NCI-H2107 treated with DMSO at 0.1 percent for 48 hours (cell line): ENCODE results near the gene KIFC3.
"Not testable (repeated sequence)": the region's sequence is repeated elsewhere in the genome, so short reads cannot be mapped to it uniquely, and the experiment has no call there.

ENCODE experiments used
- DNase-seq: peaks from one replicate; lab custom pipeline; 2025; ENCODE audit not compliant: unreplicated experiment; lab: John Stamatoyannopoulos, UW

KIFC3 gene

DNA sequence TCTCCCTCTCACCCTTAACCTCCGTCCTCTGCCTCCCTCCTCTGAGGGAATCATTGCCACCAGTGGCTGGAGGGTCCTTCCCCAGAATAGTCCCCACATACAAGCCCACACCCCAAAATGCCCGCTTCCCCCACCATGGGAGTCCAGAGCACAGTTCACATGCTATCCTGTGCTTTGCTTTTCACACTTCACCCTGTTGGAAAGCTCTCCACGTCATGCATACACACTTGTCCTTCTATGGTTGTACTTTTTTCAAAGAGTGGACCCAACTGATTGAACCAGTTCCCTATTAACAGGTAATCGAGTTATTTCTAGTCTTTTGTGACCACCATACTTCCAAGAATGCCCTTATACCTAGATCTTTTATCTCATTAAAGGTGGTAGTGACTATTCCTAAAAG is 23.8 kb upstream of the KIFC3 start:
- DNase-seq = no peak

DNA sequence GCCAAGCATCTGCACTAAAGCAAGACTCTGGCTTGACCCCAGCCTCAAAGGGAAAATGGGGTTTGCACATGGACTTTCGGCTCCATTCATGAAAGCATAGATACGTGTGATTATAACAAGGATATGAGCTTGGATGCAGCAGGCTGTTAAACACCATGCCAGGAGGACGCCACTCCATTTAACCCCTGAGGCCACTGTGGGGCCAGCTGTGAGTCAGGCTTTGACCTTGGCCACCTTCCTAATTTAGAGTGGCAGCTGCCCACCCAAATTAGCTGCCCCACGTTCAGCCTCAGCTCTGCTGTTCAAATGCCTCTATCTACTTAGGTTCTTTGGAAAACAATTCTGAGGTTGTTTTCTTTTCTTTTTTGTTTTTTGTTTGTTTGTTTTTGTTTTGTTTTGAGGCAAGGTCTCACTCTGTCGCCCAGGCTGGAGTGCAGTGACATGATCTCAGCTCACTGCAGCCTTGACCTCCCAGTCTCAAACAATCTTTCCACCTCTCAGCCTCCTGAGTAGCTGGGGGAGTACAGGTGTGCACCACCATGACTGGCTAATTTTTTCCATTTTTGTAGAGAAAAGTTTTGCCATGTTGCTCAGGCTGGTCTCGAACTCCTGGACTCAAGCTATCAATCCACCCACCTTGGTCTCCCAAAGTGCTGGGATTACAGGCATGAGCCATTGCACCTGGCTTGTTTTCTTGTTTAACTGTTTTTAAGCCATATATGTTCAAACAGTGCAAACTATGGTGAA is 23.2 kb upstream of the KIFC3 start:
- no peak for DNase-seq

DNA sequence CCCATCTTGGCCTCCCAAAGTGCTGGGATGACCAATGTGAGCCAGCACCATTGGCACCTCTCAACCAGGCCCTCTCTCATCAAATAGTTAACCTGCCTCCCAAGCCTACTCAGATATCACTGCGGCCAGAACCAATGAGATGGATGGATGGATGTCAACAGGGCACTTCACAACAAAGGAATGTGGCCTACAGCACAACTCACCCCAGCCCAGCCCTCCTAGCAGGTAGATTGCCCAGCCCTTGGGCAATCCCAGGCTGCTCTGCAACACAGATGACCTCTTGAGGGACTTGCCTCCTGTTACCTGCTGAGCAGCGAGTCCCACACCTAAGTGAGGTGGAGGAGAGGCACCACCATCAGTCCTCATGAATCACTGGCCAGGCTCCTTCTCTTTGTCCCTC is 22.6 kb upstream of the KIFC3 start:
- no peak for DNase-seq

DNA sequence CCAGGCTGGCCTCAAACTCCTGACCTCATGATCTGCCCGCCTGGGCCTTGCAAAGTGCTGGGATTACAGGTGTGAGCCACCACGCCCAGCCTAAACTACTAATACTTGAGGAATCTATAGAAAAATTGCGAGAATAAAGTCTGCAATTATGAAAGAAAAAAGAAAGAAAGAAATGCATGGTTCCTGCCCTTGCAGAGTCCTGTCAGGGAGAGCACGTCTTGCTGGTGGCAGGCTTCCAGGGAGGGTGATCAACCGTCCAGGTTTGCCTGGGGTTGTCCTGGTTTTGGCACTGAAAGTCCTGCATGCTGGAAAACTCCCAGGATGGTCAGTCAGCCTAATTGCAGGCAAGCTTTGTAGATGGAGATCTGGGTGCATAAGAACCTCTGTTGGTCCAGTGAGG is 21.5 kb upstream of the KIFC3 start:
- no peak for DNase-seq

DNA sequence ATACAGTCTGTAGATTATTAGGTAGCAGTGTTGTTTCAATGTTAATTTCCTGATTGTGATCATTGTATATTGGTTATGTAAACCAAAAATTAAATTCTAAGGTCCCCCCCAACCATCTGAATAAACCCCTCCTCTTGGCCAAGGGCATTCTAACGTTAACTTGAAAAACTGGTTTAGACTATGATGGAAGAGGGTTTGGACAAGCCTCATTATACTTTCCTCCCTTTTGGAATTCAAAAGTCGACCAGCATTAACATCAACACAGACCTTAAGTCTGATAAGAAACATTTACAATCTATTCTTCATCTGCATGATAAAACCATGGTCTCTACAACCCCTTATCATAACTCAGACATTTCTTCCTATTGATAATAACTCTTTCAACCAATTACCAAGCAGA is 20.6 kb upstream of the KIFC3 start:
- no peak for DNase-seq

DNA sequence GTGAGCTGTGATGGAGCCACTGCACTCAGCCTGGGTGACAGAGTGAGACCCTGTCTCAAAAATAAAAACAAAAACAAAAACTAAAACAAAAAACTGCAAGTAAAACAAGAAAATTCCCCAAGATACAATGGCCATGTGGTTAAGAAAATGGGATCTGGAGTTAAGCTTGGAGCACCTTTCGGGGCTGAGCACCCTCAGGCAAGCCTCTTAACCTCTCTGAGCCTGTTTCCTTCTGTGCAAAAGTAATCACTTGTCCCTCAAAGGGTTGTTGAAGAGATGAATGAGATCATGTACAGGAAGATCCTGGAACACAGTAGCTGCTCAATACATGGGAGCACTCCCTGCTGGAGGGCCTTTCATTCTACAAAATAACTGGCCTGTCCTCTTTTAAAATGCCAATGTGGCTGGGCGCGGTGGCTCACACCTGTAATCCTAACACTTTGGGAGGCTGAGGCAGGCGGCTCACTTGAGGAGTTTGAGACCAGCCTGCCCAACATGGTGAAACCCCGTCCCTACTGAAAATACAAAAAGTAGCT is 19.8 kb upstream of the KIFC3 start:
- no peak for DNase-seq

DNA sequence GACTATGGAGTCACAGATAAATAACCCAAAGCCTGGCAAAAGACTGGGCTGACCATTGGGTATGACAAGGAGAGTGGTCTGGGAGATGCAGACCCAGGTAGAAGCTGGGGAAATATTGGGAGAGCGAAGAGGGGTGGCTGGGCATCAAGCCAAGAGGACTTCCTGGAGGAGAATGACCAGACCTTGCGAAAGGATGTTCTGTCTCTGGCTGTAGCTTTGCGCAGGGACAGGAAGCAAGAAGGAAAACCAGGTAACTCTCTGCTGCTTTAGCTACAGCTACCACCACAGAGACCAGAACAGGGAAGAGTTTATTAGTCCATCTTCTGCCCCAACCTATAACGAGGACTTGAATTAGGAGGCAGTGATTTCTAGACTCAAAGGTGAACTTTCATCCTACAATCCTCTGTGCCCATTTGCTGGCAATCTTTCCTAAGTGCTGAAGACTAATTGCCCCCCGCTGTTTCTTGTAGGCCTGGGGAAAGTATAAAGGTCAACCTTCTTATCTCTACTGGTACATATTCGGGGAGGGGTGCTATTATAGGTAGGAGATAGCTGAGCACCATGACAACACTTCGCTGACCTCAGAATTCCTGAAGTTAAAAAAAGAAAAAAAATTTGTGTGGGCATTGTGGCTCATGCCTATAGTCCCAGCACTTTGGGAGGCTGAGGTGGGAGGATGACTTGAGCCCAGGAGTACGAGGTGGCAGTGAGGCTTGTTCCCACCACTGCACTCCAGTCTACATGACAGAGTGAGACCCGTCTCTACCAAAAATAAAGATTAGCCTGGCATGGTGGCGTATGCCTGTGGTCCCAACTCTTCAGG is 19.1 kb upstream of the KIFC3 start:
- DNase-seq = no peak

DNA sequence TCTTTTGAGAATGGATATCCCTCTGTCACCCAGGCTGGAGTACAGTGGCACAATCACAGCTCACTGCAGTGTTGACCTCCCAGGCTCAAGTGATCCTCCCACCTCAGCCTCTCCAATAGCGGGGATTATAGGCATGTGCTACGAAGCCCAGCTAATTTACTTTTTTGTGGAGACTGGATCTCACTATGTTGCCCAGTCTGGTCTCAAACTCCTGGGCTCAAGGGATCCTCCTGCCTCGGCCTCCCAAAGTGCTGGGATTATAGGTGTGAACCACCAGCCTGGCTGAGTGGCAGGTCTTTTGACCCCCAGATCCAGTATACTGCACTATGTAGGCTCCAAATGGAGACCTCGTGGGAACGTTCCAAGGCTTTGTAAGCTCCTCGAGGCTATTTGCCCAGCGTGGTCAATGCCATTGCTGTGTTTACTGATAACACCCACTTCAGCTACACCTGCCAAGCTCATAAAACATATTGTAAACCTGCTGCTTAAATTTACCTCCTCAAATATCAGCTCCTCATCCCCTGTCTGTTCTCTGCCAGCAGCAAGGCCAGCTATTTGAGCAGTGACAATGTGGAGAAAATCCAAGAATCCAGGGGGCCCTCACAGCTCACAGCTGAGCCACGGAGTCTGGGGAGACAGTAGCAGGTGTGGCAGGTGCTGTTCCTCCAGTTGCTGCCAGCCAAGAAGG is 16.2 kb upstream of the KIFC3 start:
- peak; percentile 84 for DNase-seq

DNA sequence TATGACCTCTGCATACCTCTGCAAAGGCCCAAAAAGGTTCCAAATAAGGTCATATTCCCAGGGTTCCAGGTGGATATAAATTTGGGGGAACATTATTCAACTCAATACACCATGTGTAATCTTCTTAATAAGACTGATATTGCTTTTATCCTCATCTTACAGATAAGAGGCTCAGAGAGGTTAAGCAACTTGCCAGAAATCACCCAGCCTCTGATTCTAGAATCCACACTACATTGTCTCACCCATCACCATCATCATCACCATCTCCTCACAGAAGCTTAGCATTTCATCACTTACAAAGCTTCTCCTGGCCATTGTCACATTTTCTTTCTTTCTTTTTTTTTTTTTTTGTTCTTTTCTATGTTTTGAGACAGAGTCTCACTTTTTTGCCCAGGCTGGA is 15.4 kb upstream of the KIFC3 start:
- DNase-seq = no peak

DNA sequence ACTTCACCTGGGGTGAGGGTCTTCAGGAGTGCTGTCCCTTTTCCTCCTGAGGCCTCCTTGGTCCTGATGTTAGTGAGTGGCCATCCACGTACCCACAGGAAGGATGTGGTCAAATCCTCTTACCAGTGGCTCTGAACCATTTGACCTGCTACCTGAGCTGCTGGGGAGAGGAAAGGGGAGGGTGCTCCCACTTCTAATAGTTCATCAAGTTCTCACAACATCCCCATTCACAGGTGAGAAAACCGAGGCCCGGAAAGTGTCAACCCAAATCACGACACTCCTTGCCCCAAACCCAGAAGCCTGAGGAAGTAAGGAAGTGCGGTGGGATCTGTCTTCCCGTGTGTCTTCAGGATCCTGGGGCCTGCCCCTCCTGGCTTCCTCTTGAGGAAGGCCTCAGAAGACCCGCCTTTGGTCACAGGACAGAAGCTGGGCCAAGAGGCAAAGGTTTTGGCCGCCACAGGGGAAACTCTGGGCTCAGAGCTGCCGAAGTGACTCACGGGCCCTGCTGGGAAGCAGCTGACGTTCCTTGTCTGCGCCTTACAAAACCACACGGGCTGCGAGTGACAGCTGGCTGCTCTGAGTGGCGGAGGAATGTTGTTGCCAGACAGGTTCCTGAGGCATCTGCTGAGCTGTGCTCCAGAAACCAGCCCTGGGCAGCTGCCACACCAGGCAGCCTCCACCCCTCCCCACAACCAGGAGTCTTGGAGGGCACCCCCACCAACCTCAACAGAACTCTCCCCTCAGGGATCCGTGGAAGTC is 13.9 kb upstream of the KIFC3 start:
- peak; percentile 72 for DNase-seq

DNA sequence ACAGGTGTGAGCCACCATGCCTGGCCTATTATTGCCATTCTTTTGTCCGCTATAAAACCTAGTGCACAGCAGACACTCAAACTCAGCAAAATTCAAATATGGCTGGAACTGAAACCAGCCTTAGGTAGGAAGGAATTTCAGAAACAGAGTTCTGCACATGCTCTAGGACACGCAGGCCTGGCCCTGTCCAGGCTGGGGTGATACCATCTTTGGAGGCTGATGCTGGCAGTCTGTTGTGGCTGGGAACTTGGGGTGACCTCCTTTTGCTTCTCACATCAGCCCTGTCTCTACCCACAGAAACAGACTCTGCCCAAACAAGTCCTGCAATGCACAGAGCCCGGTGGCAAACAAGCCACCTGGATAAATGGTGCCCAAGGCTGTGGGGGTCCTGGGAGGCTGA is 12.6 kb upstream of the KIFC3 start:
- DNase-seq = no peak

DNA sequence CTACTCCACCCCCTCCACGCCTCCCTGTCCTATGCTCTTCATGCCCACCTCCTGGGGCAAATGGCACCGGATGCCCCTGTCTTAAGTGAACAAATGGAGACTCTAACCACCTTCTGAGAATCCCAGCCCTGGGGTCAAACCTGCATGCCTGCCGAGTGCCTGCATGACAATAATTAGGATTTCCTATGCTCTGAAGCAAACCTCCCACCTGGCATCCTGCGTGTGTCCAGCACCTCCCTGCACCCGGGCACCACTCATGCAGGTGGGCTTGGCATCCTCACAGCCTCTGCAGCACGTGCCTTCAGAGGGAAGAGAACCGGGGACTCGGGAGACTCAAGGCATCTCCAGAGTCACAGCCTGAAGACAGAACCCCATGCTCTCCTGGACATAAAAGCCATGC is 11.2 kb upstream of the KIFC3 start:
- no peak for DNase-seq

DNA sequence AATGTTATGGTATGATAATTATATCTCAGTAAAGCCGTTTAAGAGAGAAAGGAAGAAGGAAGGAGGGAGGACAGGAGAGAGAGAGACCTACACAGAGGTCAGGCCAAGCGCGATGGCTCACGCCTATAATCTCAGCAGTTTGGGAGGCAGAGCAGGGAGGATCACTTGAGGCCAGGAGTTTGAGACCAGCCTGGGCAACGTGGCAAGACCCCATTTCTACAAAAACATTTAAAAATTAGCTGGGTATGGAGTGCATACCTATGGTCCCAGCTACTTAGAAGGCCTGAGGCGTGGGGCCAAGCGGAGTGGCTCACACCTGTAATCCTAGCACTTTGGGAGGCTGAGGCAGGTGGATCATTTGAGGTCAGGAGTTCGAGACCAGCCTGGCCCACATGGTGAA is 9.0 kb upstream of the KIFC3 start:
- not testable (repeated sequence) for DNase-seq

DNA sequence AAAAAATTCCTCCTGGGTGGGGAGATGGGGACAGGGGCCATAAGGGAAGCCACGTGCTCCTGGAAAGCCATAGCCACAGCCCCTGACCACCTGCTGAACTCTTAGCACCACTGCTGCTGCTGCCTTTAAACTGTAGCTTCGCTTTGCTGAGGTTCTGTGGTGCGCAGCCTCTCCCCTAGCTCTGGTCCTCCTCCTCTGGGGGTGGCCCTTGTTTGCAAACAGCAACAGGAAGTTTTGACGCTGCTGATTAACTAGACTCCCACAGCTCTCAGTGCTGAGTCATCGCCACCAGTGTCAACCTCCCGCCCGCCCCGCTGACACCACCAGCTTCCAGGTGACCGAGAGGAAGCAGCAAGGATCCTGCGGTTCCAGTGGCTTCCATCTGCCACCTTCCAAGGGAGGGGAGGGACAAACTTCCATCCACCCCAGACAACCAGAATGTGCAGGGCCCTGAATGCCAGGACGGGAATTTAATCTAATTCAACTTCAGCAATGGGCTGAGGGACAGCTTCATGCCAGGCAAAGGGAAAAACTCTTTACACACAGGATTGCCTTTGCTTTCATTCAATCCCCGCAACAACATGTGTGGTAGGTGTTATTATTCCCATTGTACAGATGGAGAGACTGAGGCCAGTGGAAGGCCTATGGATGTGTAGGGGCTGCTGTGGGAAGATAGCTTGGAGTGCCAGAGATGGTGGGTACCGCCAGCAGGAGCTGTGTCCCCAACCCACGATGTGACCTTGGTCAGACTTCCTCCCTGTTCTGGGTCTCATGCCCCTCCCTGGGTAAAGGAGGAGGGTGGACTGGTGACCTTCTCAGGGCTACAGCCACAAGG is 8.1 kb upstream of the KIFC3 start:
- DNase-seq = peak; percentile 81

DNA sequence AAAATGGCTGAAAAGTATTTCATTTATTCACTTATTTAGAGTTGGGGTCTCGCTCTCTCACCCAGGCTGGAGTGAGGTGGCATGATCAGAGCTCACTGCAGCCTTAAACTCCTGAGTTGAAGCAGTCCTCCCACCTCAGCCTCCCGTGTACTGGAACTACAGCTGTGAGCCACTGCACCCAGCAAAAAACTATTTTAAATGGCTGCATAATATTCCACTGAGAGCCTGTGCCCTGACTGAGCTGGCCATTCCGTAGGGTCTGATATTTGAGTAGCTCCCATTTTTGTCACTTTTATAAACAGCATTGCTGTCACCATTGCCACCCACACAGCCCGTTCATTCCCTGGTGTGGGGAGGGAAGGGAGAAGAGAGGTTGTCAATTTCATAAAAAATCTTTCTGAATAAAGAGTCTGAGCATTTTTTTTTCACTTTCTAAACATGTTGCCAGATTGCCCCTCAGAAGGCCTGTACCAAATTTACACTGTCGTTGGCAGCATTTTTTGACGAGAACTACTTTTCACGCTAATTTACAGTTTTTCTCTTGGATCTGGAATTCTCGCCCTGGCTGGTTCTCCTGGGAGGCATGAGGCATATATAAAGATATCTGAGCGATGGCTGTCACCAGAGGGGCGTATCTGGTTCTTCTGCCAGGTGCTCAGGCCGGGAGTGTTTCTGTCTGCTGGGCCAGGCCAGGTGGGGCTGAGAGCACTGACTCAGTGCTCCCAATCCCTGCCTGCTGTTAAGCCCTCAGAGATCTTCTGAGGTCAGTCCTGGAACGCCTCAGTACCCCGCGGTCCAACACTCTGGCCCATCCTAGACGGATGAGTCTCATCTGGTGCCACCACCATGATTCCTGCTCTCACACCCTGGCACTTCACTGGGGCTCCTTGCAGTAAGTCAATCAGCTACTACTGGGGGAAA is 7.2 kb upstream of the KIFC3 start:
- DNase-seq = no peak

DNA sequence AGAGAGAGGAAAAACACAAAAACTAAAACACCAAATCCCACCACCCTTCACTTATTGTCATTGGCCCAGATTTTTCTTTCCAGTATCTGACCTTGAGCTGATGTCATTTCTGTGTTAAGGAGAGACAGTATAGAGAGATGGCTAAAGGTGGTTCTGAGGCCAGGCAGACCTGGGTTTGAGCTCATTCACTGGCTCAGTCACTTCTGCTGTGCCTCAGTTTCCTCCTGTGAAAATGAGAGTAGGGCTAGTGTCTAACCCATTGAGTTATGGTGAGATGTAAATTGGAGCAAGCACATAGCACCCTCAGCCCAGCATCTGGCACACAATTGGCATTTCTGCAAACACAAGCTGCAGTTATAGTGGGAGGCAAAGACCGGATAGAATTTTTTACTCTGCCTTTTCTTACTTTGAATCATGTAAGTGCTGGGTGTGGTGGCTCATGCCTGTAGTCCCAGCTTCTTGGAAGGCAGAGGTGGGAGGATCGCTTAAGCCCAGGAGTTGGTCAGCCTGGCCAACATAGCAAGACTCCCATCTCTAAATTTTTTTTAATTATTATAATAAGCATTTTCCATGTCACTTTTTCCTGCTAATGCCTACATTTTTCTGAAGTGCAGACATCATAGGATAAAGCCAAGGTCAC is 6.4 kb upstream of the KIFC3 start:
- no peak for DNase-seq

DNA sequence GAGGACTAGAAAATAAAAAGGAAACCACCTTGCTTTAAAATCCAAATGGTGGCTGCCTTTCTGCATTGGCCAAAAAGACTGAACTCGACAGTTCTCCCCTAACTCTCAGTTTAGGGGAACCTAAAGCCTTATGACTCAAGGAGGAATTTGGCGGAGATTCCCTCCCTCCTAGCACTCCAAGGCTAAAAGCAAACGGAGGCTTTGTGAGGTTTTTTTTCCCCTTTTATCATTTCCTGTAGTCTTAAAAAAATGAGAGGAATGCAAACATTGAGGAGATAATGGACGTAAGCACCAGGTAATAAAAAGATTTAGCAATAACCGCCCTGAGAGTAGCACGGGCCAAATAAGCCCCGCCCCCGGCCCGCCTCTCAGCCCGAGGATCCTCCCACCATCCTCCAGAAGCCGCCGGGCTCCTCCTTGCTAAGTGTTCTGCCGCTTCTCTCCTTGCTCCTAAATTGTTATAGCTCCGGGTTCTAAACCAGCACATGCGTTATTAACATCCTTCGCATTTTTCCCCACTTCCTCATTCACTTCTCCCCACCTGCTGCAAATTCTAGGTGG is 5.8 kb upstream of the KIFC3 start:
- DNase-seq = peak; percentile 53

DNA sequence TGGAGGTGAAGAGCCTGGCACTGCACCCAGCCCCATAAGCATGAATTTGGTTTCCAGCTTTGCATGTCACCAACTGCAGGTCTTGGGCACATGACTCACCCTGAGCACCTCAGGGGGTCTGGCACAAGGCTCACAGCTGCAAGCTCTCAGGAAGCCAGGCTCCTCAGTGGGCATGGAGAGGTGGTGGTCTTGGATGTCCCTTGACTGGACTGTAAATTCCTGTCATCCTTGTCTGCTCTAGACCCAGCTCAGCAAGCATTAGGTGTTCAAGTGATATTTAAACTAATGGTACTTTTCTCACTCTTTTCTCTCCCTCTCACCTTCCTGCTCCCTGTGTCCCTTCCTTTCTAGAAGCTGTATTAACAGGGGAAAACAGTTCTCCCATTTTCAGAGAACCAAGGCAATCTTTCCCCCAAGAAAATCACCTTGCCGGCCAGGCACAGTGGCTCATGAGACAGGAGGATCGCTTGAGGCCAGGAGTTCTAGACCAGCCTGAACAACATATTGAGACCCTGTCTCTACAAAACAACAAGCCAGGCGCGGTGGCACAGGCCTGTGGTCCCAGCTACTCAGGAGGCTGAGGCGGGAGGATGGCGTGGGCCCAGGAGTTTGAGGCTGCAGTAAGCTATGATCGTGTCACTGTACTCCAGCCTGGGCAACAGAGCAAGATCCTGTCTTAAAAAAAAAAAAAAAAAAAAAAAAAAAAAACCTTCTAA is 5.1 kb upstream of the KIFC3 start:
- no peak for DNase-seq
